HL-60 (cell line): Measurements from ENCODE around the gene ACAD10.

ENCODE experiments used
- TF ChIP-seq, protein P1 (sequence below): IDR thresholded peaks from one replicate; pipeline ENCODE4 v1.5.1; 2011; ENCODE audit warnings: low read length, control low read depth, inconsistent platforms; ENCODE audit not compliant: insufficient read depth
- TF ChIP-seq, protein P2 (sequence below): IDR thresholded peaks from 2 replicates; pipeline ENCODE4 v1.6.1; 2012; ENCODE audit warnings: low read depth; ENCODE audit not compliant: insufficient replicate concordance

DNA sequence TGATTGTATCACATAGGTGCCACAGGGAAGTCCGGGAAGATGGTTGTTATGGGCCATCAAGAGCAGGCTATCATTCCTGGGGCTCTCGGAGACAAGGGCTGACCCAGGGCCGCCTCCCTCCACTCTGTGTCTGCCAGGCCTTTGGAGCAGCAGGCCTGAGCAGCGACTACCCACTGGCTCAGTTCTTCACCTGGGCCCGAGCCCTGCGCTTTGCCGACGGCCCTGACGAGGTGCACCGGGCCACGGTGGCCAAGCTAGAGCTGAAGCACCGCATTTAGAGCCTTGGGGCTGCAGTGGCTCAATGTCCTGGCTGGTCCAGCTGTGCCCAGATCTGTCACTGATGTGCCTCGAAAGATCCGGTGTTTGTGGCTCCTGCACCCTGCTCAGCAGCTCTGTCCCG is 70.3 kb downstream of the ACAD10 start:
- TF ChIP-seq, protein P1, sequence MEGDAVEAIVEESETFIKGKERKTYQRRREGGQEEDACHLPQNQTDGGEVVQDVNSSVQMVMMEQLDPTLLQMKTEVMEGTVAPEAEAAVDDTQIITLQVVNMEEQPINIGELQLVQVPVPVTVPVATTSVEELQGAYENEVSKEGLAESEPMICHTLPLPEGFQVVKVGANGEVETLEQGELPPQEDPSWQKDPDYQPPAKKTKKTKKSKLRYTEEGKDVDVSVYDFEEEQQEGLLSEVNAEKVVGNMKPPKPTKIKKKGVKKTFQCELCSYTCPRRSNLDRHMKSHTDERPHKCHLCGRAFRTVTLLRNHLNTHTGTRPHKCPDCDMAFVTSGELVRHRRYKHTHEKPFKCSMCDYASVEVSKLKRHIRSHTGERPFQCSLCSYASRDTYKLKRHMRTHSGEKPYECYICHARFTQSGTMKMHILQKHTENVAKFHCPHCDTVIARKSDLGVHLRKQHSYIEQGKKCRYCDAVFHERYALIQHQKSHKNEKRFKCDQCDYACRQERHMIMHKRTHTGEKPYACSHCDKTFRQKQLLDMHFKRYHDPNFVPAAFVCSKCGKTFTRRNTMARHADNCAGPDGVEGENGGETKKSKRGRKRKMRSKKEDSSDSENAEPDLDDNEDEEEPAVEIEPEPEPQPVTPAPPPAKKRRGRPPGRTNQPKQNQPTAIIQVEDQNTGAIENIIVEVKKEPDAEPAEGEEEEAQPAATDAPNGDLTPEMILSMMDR: no peak
- TF ChIP-seq, protein P2, sequence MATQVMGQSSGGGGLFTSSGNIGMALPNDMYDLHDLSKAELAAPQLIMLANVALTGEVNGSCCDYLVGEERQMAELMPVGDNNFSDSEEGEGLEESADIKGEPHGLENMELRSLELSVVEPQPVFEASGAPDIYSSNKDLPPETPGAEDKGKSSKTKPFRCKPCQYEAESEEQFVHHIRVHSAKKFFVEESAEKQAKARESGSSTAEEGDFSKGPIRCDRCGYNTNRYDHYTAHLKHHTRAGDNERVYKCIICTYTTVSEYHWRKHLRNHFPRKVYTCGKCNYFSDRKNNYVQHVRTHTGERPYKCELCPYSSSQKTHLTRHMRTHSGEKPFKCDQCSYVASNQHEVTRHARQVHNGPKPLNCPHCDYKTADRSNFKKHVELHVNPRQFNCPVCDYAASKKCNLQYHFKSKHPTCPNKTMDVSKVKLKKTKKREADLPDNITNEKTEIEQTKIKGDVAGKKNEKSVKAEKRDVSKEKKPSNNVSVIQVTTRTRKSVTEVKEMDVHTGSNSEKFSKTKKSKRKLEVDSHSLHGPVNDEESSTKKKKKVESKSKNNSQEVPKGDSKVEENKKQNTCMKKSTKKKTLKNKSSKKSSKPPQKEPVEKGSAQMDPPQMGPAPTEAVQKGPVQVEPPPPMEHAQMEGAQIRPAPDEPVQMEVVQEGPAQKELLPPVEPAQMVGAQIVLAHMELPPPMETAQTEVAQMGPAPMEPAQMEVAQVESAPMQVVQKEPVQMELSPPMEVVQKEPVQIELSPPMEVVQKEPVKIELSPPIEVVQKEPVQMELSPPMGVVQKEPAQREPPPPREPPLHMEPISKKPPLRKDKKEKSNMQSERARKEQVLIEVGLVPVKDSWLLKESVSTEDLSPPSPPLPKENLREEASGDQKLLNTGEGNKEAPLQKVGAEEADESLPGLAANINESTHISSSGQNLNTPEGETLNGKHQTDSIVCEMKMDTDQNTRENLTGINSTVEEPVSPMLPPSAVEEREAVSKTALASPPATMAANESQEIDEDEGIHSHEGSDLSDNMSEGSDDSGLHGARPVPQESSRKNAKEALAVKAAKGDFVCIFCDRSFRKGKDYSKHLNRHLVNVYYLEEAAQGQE: no peak
